COLO668 (cell line): ENCODE measurements around the gene TP53TG3.
"Not testable (repeated sequence)": the region's sequence is repeated elsewhere in the genome, so short reads cannot be mapped to it uniquely, and the experiment has no call there.

ENCODE experiments used
- DNase-seq: peaks from one replicate; lab custom pipeline; 2025; ENCODE audit not compliant: unreplicated experiment; lab: John Stamatoyannopoulos, UW

The TP53TG3 gene

GRCh38 chr16:32676065-32676464 lies at the start of gene TP53TG3:
TP53TG3 (minus strand) TSS chr16:32676165; CDS start chr16:32676097, 68 bp downstream.
- not testable (repeated sequence) for DNase-seq

- not testable (repeated sequence) for DNase-seq
Measured at GRCh38 chr16:32650876-32651275, 25.1 kb downstream of the TP53TG3 start.

GRCh38 chr16:32647562-32647961 lies 28.4 kb downstream of the TP53TG3 start:
- DNase-seq = not testable (repeated sequence)

GRCh38 chr16:32646780-32647179 lies 29.2 kb downstream of the TP53TG3 start:
- not testable (repeated sequence) for DNase-seq

- DNase-seq = not testable (repeated sequence)
Measured at GRCh38 chr16:32646177-32646576, 29.8 kb downstream of the TP53TG3 start.

- not testable (repeated sequence) for DNase-seq
Measured at GRCh38 chr16:32645278-32645908, 30.6 kb downstream of the TP53TG3 start.

GRCh38 chr16:32644715-32645114 lies 31.2 kb downstream of the TP53TG3 start:
- not testable (repeated sequence) for DNase-seq

- not testable (repeated sequence) for DNase-seq
Measured at GRCh38 chr16:32637614-32638013, 38.4 kb downstream of the TP53TG3 start.

GRCh38 chr16:32632096-32632495 lies 43.9 kb downstream of the TP53TG3 start:
- not testable (repeated sequence) for DNase-seq
